ENCODE measurements around the gene PIGW.

GRCh38 chr17:36575028-36575427, 40.2 kb downstream of the PIGW start:
- TF ChIP-seq SMARCB1 (IDR thresholded peaks at IDR 0.05; ENCODE audit: insufficient read length, low read depth): no peak
- no peak for TF ChIP-seq USF2 (CRISPR knock-in tag; IDR thresholded peaks at IDR 0.05)
- TF ChIP-seq PRPF4 (IDR thresholded peaks at IDR 0.05; ENCODE audit: insufficient read depth, low read depth, low read length, poor library complexity, severe bottlenecking): no peak
- no peak for TF ChIP-seq U2AF2 (optimal IDR thresholded peaks at IDR 0.05; ENCODE audit: low read depth, low read length)
